T-helper 1 cell treated with Interleukin-12 subunit alpha and Interleukin-12 subunit beta and Interleukin-4 antibody, amounts not matched to agents 30 ng/mL and 1 ng/mL, for 36 hours (primary cell): ENCODE results near the gene MLIP. TPM values are rescaled to one million over a fixed set of nuclear protein-coding genes. Genes with fewer than 3 reads are reported as not detected.
"Not testable (repeated sequence)": the region's sequence is repeated elsewhere in the genome, so short reads cannot be mapped to it uniquely, and the experiment has no call there.

Source experiments
- intact Hi-C: fragments of 100-400 bp; cut with micrococcal nuclease; formaldehyde crosslinking; loops from one replicate; pipeline ENCODE4 v1.15.1; 2024
- total RNA-seq: library from RNA; stranded (reverse); gene quantifications from 2 replicates; pipeline ENCODE4 v1.2.3, GENCODE V29; 2022

MLIP gene
- total RNA-seq, result not detected in 2 replicates

- intact Hi-C loops, result no loop called here
These were observed at the start of gene MLIP for GRCh38 chr6:54111341-54112045. MLIP (plus strand) TSS chr6:54111443; CDS start chr6:54111480, 37 bp downstream.

DNA sequence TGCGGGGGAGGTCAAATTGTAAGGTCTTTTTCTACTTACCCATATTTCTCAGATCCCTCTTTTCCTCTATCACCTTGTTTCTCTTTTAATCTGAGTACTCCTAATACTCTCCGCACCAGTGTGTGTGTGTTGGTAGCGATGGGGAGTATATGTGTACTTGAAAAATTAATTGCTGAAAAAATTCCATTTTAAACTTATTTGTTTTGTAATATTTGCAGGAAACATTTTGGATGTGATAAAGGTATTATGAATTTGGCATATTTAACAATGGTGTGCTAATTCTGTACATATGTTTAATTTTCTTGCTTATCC lies 48.1 kb upstream of the MLIP start:
- intact Hi-C loops, result no loop called here

GRCh38 chr6:54068694-54069093 lies 42.5 kb upstream of the MLIP start:
- intact Hi-C loops, result no loop called here

- intact Hi-C loops, result no loop called here
These were observed 41.2 kb upstream of the MLIP start for GRCh38 chr6:54070025-54070424.

GRCh38 chr6:54071821-54072340 lies 39.4 kb upstream of the MLIP start:
- intact Hi-C loops, result no loop called here

DNA sequence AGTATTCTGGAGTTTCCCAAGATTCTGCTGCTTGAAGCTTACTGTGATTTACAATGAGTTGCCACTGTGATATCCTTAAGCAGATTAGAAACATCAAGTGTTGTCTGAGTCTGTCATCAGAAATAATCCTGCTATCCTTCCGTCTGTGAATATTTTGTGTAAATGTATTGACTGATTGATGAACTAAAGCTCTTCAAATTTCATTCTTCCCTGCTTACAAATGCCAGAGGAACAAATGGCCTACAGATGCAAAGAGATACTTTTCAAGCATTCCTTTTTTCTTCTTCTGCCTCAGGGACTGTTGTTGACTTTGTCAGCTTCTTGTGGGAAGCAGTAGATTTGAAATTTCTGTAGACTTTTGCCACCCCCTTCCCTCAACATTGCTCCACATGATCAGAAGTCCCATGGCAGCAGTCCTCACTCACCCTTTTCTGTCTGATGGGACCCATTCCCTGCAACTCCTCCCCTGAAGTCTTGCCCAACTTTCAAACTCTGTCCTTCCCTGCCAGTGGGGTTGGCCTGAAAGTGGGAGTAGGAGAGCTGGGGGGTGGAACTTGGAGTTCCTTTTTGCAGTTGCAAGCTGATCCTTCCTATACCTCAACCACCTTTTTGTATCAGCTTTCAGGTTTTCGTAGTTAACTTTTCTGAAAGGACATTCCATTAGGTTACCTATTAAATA lies 38.5 kb upstream of the MLIP start:
- intact Hi-C loops, result no loop called here

- intact Hi-C loops, result no loop called here
These were observed 37.8 kb upstream of the MLIP start for GRCh38 chr6:54073487-54073886.

- intact Hi-C loops, result no loop called here
These were observed 37.1 kb upstream of the MLIP start for GRCh38 chr6:54074109-54074508.

GRCh38 chr6:54074578-54075195 lies 36.6 kb upstream of the MLIP start:
- intact Hi-C loops, result no loop called here

DNA sequence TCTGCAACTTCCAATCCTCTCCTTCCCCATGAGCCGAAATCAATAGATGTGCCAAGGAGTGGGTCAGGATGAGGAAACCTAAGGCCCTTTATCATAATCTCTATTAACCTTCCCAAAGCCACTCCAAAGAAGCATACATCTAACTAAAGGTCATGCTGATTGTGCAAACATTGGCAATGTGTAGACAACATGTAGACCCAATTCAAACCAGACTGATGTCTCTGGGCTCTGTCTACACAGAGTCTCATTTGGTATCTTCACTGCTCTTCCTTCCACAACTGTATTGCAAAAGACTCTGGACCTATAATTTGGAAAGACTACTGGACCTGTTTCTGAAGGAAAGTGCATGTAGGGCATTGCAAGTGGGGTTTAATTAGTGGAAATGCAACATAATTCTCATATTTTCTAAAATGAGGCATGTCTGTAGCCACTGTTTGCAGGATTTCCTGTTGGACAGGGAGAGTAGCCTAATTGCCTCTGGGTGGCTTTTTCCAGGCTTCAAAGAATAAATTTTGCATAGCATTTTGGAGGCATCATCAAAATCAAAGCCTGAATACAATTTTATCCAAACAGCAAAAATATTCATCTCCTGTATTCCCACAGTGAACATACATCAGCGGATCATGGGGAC lies 35.0 kb upstream of the MLIP start:
- intact Hi-C loops, result no loop called here

DNA sequence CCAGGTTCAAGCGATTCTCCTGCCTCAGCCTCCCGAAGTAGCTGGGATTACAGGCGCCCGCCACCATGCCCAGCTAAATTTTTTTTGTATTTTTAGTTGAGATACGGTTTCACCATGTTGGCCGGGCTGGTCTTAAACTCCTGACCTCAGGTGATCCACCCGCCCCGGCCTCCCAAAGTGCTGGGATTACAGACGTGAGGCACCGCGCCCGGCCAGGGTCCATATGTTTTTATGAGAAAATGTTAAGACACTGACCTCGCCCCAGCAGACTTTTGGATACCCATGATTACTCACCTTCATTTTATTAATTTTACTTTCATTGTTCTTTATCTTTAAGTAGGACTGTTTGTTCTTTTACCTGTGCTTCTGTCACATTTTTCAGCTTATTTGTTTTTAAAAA lies 29.7 kb upstream of the MLIP start:
- intact Hi-C loops, result not testable (repeated sequence)

DNA sequence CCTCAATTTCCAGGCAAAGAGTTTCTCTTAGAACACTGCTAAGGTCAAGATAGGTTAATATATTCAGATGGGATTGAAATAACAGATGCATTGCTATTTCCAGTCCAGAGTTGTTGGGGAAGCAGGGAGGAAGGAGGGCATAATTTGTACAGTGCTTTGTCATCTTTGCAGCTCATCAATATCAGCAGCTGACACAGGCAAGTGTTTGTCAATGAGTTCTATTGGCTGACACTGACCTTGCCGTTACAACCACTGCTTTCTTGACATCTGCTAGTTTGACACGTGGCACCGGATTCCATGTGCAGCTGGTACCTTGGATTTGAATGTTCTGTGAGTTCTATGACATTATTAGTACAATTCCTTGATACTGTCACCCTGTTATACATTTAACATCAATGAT lies 28.0 kb upstream of the MLIP start:
- intact Hi-C loops, result no loop called here

GRCh38 chr6:54084231-54084630 lies 27.0 kb upstream of the MLIP start:
- intact Hi-C loops, result no loop called here

DNA sequence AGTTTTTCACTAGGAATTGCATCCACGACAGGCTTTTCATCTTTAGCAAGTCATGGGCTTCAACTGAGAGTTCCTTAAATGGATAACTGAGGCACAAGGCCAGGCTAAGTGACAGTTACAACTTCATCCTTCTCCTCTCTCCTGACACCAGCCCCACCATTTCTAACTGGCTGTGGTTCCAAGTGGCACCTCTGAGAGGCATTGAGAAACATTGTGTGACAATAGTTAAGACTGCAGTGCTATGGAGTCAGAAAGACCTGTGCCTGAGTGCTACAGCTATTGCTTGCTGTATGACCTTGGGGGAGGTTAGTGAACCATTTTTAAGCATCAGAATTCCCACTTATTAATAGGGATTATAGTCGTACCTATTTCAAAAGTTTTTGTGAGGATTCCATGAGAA lies 26.2 kb upstream of the MLIP start:
- intact Hi-C loops, result no loop called here

GRCh38 chr6:54085541-54085940 lies 25.7 kb upstream of the MLIP start:
- intact Hi-C loops, result no loop called here

DNA sequence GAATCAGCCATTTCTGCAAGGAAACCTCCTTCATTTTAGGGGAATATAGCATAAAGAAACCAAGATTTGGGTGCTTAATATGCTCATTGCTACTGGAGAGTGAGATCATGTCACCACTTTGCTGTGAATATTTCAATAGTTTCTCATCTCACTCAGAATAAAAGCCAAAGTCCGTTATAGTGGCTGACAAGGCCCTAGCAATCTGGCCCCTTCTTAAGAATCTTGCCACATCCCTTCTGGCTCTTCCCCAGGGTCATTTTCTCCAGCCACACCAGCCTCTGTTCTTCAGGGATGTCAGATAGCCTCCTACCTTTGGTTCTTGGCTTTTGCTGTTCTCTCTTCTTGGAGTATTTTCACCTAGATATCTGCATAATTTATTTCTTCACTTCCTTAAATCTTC lies 24.8 kb upstream of the MLIP start:
- intact Hi-C loops, result no loop called here

GRCh38 chr6:54087721-54088120 lies 23.5 kb upstream of the MLIP start:
- intact Hi-C loops, result no loop called here

- intact Hi-C loops, result no loop called here
These were observed 17.8 kb upstream of the MLIP start for GRCh38 chr6:54093326-54093948.

DNA sequence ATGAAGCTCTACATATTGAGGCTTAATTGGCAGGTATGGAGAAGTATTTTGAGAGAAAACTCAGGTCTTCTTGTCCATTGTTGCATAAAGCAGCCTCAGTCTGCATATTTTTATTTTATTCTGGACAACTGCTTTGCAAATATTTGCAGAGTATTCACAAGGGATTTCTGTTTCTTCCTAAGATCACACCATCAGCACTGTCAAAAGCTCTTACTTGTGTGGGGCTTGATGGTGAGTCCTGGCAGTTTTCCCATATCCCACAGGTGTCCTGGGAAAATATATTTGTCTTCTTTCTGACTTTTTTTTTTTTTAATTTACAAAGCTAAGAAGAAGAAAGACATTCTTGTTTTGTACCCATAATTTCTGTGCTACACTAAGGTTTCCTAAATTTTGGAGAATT lies 16.9 kb upstream of the MLIP start:
- intact Hi-C loops, result no loop called here

- intact Hi-C loops, result no loop called here
These were observed 16.5 kb upstream of the MLIP start for GRCh38 chr6:54094786-54095185.

GRCh38 chr6:54095723-54096122 lies 15.5 kb upstream of the MLIP start:
- intact Hi-C loops, result no loop called here

DNA sequence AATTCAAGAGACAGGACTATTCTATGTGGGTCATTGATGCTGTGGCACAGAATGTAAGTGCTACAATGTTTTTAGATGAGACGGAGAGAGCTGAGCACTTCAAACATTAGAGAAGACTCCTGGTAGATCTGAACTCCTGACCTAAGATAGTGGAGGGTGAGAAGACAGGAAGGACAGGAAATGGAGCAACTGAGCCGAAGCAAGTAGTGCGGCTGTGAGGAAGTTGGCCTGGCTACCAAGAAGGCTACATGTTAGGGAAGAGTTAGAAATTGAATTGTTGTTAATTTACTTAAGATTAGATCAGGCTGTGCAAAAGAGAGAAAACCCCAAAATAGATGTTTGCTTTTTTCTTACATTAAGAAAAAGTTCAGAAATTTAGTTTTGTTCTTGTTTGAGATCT lies 14.4 kb upstream of the MLIP start:
- intact Hi-C loops, result no loop called here
